Measurements from ENCODE around the gene SLF1. TPM values are rescaled to one million over a fixed set of nuclear protein-coding genes. Genes with fewer than 3 reads are reported as not detected.

Gene SLF1
- total and polyA plus RNA-seq, 9 of the 15 experiments (the other 6 are each of a cell fraction or from before 2014, with no cell fraction given) = 9.8 to 31.1 (median 16.3) TPM

- TF ChIP-seq ARNT (IDR thresholded peaks at IDR 0.05) = peak in 1 of 2 experiments; percentile 46; a peak in 1 of 4 replicates
- TF ChIP-seq ELF2 (CRISPR knock-in tag; IDR thresholded peaks at IDR 0.05) = no peak
- no peak for TF ChIP-seq XRCC5 (IDR thresholded peaks at IDR 0.05; ENCODE audit: low read depth, low read length)
- TF ChIP-seq HDAC2 (IDR thresholded peaks at IDR 0.05) = no peak
- no peak for TF ChIP-seq ZC3H11A (IDR thresholded peaks at IDR 0.05; ENCODE audit: low read depth, low read length)
- no peak for TF ChIP-seq MEF2D (tag; conservative IDR thresholded peaks at IDR 0.05; ENCODE audit: low read depth)
- no peak for TF ChIP-seq SMARCA5 (IDR thresholded peaks at IDR 0.05)
- no peak for TF ChIP-seq ZNF512 (tag; IDR thresholded peaks at IDR 0.05)
- TF ChIP-seq NR2C1 (IDR thresholded peaks at IDR 0.05) = no peak
- no peak for TF ChIP-seq NR2C1 (tag; IDR thresholded peaks at IDR 0.05)
- peak; percentile 21; the same call in 1 of the 2 replicates for TF ChIP-seq ZEB2 (IDR thresholded peaks at IDR 0.05)
- no peak for TF ChIP-seq CBFA2T2 (conservative IDR thresholded peaks at IDR 0.05)
- TF ChIP-seq, protein P1, sequence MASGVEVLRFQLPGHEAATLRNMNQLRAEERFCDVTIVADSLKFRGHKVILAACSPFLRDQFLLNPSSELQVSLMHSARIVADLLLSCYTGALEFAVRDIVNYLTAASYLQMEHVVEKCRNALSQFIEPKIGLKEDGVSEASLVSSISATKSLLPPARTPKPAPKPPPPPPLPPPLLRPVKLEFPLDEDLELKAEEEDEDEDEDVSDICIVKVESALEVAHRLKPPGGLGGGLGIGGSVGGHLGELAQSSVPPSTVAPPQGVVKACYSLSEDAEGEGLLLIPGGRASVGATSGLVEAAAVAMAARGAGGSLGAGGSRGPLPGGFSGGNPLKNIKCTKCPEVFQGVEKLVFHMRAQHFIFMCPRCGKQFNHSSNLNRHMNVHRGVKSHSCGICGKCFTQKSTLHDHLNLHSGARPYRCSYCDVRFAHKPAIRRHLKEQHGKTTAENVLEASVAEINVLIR (CRISPR knock-in tag; IDR thresholded peaks at IDR 0.05) = no peak
- no peak for TF ChIP-seq RBM25 (IDR thresholded peaks at IDR 0.05; ENCODE audit: low read depth, low read length, severe bottlenecking)
- no peak for TF ChIP-seq ERF (CRISPR knock-in tag; IDR thresholded peaks at IDR 0.05)
- TF ChIP-seq, protein P2, sequence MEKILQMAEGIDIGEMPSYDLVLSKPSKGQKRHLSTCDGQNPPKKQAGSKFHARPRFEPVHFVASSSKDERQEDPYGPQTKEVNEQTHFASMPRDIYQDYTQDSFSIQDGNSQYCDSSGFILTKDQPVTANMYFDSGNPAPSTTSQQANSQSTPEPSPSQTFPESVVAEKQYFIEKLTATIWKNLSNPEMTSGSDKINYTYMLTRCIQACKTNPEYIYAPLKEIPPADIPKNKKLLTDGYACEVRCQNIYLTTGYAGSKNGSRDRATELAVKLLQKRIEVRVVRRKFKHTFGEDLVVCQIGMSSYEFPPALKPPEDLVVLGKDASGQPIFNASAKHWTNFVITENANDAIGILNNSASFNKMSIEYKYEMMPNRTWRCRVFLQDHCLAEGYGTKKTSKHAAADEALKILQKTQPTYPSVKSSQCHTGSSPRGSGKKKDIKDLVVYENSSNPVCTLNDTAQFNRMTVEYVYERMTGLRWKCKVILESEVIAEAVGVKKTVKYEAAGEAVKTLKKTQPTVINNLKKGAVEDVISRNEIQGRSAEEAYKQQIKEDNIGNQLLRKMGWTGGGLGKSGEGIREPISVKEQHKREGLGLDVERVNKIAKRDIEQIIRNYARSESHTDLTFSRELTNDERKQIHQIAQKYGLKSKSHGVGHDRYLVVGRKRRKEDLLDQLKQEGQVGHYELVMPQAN (IDR thresholded peaks at IDR 0.05; ENCODE audit: borderline replicate concordance) = no peak
- TF ChIP-seq TRIM24 (IDR thresholded peaks at IDR 0.05) = peak; percentile 64 to 75
- TF ChIP-seq CC2D1A (IDR thresholded peaks at IDR 0.05) = peak; percentile 51; the same call in 1 of the 2 replicates
- no peak for TF ChIP-seq RBM39 (optimal IDR thresholded peaks at IDR 0.05; ENCODE audit: low read depth, low read length)
- TF ChIP-seq CHAMP1 (IDR thresholded peaks at IDR 0.05) = peak; percentile 88
- TF ChIP-seq, protein P3, sequence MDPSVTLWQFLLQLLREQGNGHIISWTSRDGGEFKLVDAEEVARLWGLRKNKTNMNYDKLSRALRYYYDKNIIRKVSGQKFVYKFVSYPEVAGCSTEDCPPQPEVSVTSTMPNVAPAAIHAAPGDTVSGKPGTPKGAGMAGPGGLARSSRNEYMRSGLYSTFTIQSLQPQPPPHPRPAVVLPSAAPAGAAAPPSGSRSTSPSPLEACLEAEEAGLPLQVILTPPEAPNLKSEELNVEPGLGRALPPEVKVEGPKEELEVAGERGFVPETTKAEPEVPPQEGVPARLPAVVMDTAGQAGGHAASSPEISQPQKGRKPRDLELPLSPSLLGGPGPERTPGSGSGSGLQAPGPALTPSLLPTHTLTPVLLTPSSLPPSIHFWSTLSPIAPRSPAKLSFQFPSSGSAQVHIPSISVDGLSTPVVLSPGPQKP (CRISPR knock-in tag; IDR thresholded peaks at IDR 0.05) = no peak
- no peak for TF ChIP-seq ZNF431 (CRISPR knock-in tag; IDR thresholded peaks at IDR 0.05)
- no peak for TF ChIP-seq MEF2A (IDR thresholded peaks at IDR 0.05; ENCODE audit: control insufficient read depth, low read depth, low read length)
- TF ChIP-seq ZNF699 (CRISPR knock-in tag; IDR thresholded peaks at IDR 0.05; ENCODE audit: insufficient replicate concordance) = no peak
- no peak for TF ChIP-seq C11orf30 (IDR thresholded peaks at IDR 0.05; ENCODE audit: low read depth)
These were observed 21.7 kb downstream of the SLF1 start (continued) for GRCh38 chr5:94640176-94640575.

Data from K562 (cell line).